Activated B cell treated with CpG ODN at 0.5 μM for 24 hours (primary cell): Measurements from ENCODE around the gene FAR2. TPM values are rescaled to one million over a fixed set of nuclear protein-coding genes. Genes with fewer than 3 reads are reported as not detected.
"Not testable (repeated sequence)": the region's sequence is repeated elsewhere in the genome, so short reads cannot be mapped to it uniquely, and the experiment has no call there.

Experiments used
- ATAC-seq: fragments of 200-7000 bp; cut with Tn5 transposase; one replicate; pipeline ENCODE4 v1.10.0; 2021; ENCODE audit warnings: low read depth, mild to moderate bottlenecking, moderate library complexity
- CTCF ChIA-PET: fragments of 350-600 bp; sonication (Branson Sonifier 250); formaldehyde crosslinking; loops from one replicate; lab custom pipeline; 2021; ENCODE audit warnings: antibody characterized with exemption; lab: Charles Lee
- POLR2A ChIA-PET: fragments of 350-600 bp; sonication (Branson Sonifier 250); formaldehyde crosslinking; loops from one replicate; lab custom pipeline; 2021; ENCODE audit warnings: antibody characterized with exemption; lab: Charles Lee
- DNase-seq: peaks from one replicate; pipeline ENCODE4 v3.0.0; 2022
- H3K27ac Mint-ChIP-seq: one replicate; pipeline ENCODE4 v1.8.0; 2020; ENCODE audit warnings: mixed read lengths
- H3K27me3 Mint-ChIP-seq: one replicate; pipeline ENCODE4 v1.8.0; 2021; ENCODE audit warnings: mixed read lengths
- H3K36me3 Mint-ChIP-seq: one replicate; pipeline ENCODE4 v1.8.0; 2021; ENCODE audit warnings: low read depth, mixed read lengths
- H3K4me1 Mint-ChIP-seq: one replicate; pipeline ENCODE4 v1.8.0; 2021; ENCODE audit warnings: mixed read lengths
- H3K4me3 Mint-ChIP-seq: one replicate; pipeline ENCODE4 v1.8.0; 2020; ENCODE audit warnings: mild to moderate bottlenecking, mixed read lengths
- H3K9me3 Mint-ChIP-seq: one replicate; pipeline ENCODE4 v1.8.0; 2020; ENCODE audit warnings: mixed read lengths
- CTCF ChIP-seq: fragments of 200-600 bp; IDR thresholded peaks from one replicate; pipeline ENCODE4 v1.8.0; 2022; ENCODE audit warnings: antibody characterized with exemption, mild to moderate bottlenecking
- intact Hi-C: fragments of 100-400 bp; cut with micrococcal nuclease; formaldehyde crosslinking; loops from one replicate; pipeline ENCODE4 v1.15.1; 2024
- total RNA-seq: library from RNA; stranded (reverse); gene quantifications from 2 replicates; pipeline ENCODE4 v1.2.3, GENCODE V29; 2022

Gene FAR2
- total RNA-seq, 1 donor from 2014 or later, result not detected

- no peak for TF ChIP-seq CTCF
- intact Hi-C loops, result no loop called here
- H3K27ac Mint-ChIP-seq, result no peak overlapping the region
- no peak for ATAC-seq
- H3K4me1 Mint-ChIP-seq, result no peaks in the 10 kb centered on the region
- no peaks in the 10 kb centered on the region for H3K9me3 Mint-ChIP-seq
- ChIA-PET POLR2A (no interaction called here), CTCF (no interaction called here)
- no peak overlapping the region for H3K4me3 Mint-ChIP-seq
- H3K27me3 Mint-ChIP-seq, result peaks cover 2% of the 10 kb centered on the region
- no peak for DNase-seq
- H3K36me3 Mint-ChIP-seq, result no peaks in the 10 kb centered on the region
Measured at GRCh38 chr12:29255042-29255441, 106.0 kb downstream of the FAR2 start.

- intact Hi-C loops, result no loop called here
- TF ChIP-seq CTCF, result no peak
- CTCF ChIA-PET, result no interaction called here
- ATAC-seq, result no peak
- H3K4me3 Mint-ChIP-seq, result no peak overlapping the region
- no peak for DNase-seq
- peaks cover 7% of the 10 kb centered on the region for H3K9me3 Mint-ChIP-seq
- peaks cover 2% of the 10 kb centered on the region for H3K27me3 Mint-ChIP-seq
- H3K27ac Mint-ChIP-seq, result no peak overlapping the region
- POLR2A ChIA-PET, result no interaction called here
- H3K36me3 Mint-ChIP-seq, result no peaks in the 10 kb centered on the region
- H3K4me1 Mint-ChIP-seq, result no peaks in the 10 kb centered on the region
Measured at GRCh38 chr12:29256598-29256997, 107.5 kb downstream of the FAR2 start.

GRCh38 chr12:29257687-29258086, 108.6 kb downstream of the FAR2 start:
- H3K36me3 Mint-ChIP-seq, H3K9me3 Mint-ChIP-seq, H3K27me3 Mint-ChIP-seq, H3K4me3 Mint-ChIP-seq, POLR2A ChIA-PET, intact Hi-C loops, CTCF ChIA-PET, H3K27ac Mint-ChIP-seq, DNase-seq, H3K4me1 Mint-ChIP-seq, ATAC-seq: not testable (repeated sequence)

- H3K4me3 Mint-ChIP-seq, result no peak overlapping the region
- H3K9me3 Mint-ChIP-seq, result peaks cover 16% of the 10 kb centered on the region
- ChIA-PET POLR2A (no interaction called here), CTCF (no interaction called here)
- DNase-seq, result no peak
- no peak for ATAC-seq
- no peak overlapping the region for H3K27ac Mint-ChIP-seq
- no peak for TF ChIP-seq CTCF
- no peaks in the 10 kb centered on the region for H3K27me3 Mint-ChIP-seq
- H3K4me1 Mint-ChIP-seq, result no peaks in the 10 kb centered on the region
- H3K36me3 Mint-ChIP-seq, result no peaks in the 10 kb centered on the region
- intact Hi-C loops, result no loop called here
Measured at GRCh38 chr12:29264424-29264823, 115.3 kb downstream of the FAR2 start.

- no peaks in the 10 kb centered on the region for H3K36me3 Mint-ChIP-seq
- DNase-seq (no peak), ATAC-seq (no peak)
- TF ChIP-seq CTCF, result no peak
- no peak overlapping the region for H3K27ac Mint-ChIP-seq
- CTCF ChIA-PET, result no interaction called here
- no peaks in the 10 kb centered on the region for H3K27me3 Mint-ChIP-seq
- POLR2A ChIA-PET, result no interaction called here
- H3K4me3 Mint-ChIP-seq, result no peak overlapping the region
- intact Hi-C loops, result no loop called here
- no peaks in the 10 kb centered on the region for H3K4me1 Mint-ChIP-seq
- H3K9me3 Mint-ChIP-seq, result peaks cover 2% of the 10 kb centered on the region
Measured at GRCh38 chr12:29269706-29270408, 120.8 kb downstream of the FAR2 start.

GRCh38 chr12:29270446-29270845, 121.4 kb downstream of the FAR2 start:
- Mint-ChIP-seq H3K27ac (no peak overlapping the region), H3K4me3 (no peak overlapping the region), H3K36me3 (no peaks in the 10 kb centered on the region), H3K27me3 (no peaks in the 10 kb centered on the region), H3K9me3 (no peaks in the 10 kb centered on the region), H3K4me1 (no peaks in the 10 kb centered on the region)
- intact Hi-C loops, result no loop called here
- ChIA-PET POLR2A (no interaction called here), CTCF (no interaction called here)
- ATAC-seq (no peak), DNase-seq (no peak)
- no peak for TF ChIP-seq CTCF
